ENCODE data around the gene SLC25A4. TPM values are rescaled to one million over a fixed set of nuclear protein-coding genes. Genes with fewer than 3 reads are reported as not detected.
"Not testable (repeated sequence)": the region's sequence is repeated elsewhere in the genome, so short reads cannot be mapped to it uniquely, and the experiment has no call there.

SLC25A4 gene
- polyA plus RNA-seq, 3 donors = 0.07 TPM; not detected in 2

GRCh38 chr4:185118876-185119275, 24.2 kb upstream of the SLC25A4 start:
- H3K4me1 Mint-ChIP-seq = no peaks in the 10 kb centered on the region

GRCh38 chr4:185119467-185119866, 23.6 kb upstream of the SLC25A4 start:
- intact Hi-C loops (cut with micrococcal nuclease); H2AFZ ChIP-seq (ENCODE audit: insufficient read depth, low read depth, low read length, poor library complexity, severe bottlenecking); H3K4me3 Mint-ChIP-seq; H3K27me3 ChIP-seq (ENCODE audit: control insufficient read depth in 2 of 2, insufficient read depth in 2 of 2, low read length in 2 of 2); H3K79me2 ChIP-seq (ENCODE audit: insufficient read depth, low read length); H3K27ac ChIP-seq (ENCODE audit: low read depth in 1 of 2, low read length in 2 of 2); H3K9ac ChIP-seq (ENCODE audit: insufficient read depth, low read length, poor library complexity, severe bottlenecking); H3K27ac Mint-ChIP-seq; H3K4me1 Mint-ChIP-seq; H3K4me3 ChIP-seq (replicated peaks in 1 of 3; ENCODE audit: low read depth in 2 of 3, low read length in 3 of 3); H4K20me1 ChIP-seq (ENCODE audit: insufficient read depth, low read length); DNase-seq; H3K9me3 Mint-ChIP-seq; H3K4me1 ChIP-seq (ENCODE audit: control insufficient read depth in 1 of 2, insufficient read depth in 2 of 2, low read length in 2 of 2); H3K4me2 ChIP-seq (replicated peaks; ENCODE audit: extremely low read depth, low read length, poor library complexity, severe bottlenecking); H3K36me3 Mint-ChIP-seq; H3K9me3 ChIP-seq (replicated peaks in 1 of 2; ENCODE audit: control insufficient read depth in 1 of 2, insufficient read depth in 1 of 2, low read length in 2 of 2); H3K36me3 ChIP-seq (replicated peaks in 1 of 2; ENCODE audit: control insufficient read depth in 1 of 2, insufficient read depth in 2 of 2, low read length in 2 of 2): not testable (repeated sequence)
- WGBS (ENCODE audit: insufficient coverage) = no CpG with 5 or more reads among the region's 5 CpGs
- H3K27me3 Mint-ChIP-seq (ENCODE audit: low read depth in 3 of 3) = peaks cover 13 to 43% (median 22%) of the 10 kb centered on the region in 3 donors

More at GRCh38 chr4:185118876-185119275, 24.2 kb upstream of the SLC25A4 start:
- Mint-ChIP-seq H3K36me3 (no peaks in the 10 kb centered on the region), H3K27me3 (ENCODE audit: low read depth in 3 of 3) (peaks cover 12 to 37% (median 22%) of the 10 kb centered on the region in 3 donors), H3K27ac (no peak overlapping the region), H3K9me3 (no peaks in the 10 kb centered on the region), H3K4me3 (no peak overlapping the region)
- H3K9me3 ChIP-seq (replicated peaks in 1 of 2; ENCODE audit: control insufficient read depth in 1 of 2, insufficient read depth in 1 of 2, low read length in 2 of 2) = no peaks in the 10 kb centered on the region
- no peak for TF ChIP-seq CTCF (IDR thresholded peaks at IDR 0.05)
- 98% methylated on average over 6 of the region's 7 CpGs for WGBS (ENCODE audit: insufficient coverage)
- no peaks in the 10 kb centered on the region for H3K36me3 ChIP-seq (replicated peaks in 1 of 2; ENCODE audit: control insufficient read depth in 1 of 2, insufficient read depth in 2 of 2, low read length in 2 of 2)
- H3K4me2 ChIP-seq (replicated peaks; ENCODE audit: extremely low read depth, low read length, poor library complexity, severe bottlenecking) = no peak overlapping the region
- no peaks in the 10 kb centered on the region for H3K4me1 ChIP-seq (ENCODE audit: control insufficient read depth in 1 of 2, insufficient read depth in 2 of 2, low read length in 2 of 2)
- intact Hi-C loops (cut with micrococcal nuclease) = no loop called here
- no peak overlapping the region for H3K27ac ChIP-seq (ENCODE audit: low read depth in 1 of 2, low read length in 2 of 2)
- no peak overlapping the region for H3K4me3 ChIP-seq (replicated peaks in 1 of 3; ENCODE audit: low read depth in 2 of 3, low read length in 3 of 3)
- DNase-seq = no peak
- no peaks in the 10 kb centered on the region for H3K79me2 ChIP-seq (ENCODE audit: insufficient read depth, low read length)
- no peak overlapping the region for H2AFZ ChIP-seq (ENCODE audit: insufficient read depth, low read depth, low read length, poor library complexity, severe bottlenecking)
- no peaks in the 10 kb centered on the region for H4K20me1 ChIP-seq (ENCODE audit: insufficient read depth, low read length)
- H3K27me3 ChIP-seq (ENCODE audit: control insufficient read depth in 2 of 2, insufficient read depth in 2 of 2, low read length in 2 of 2) = no peaks in the 10 kb centered on the region
- no peak overlapping the region for H3K9ac ChIP-seq (ENCODE audit: insufficient read depth, low read length, poor library complexity, severe bottlenecking)
